A172 (cell line): ENCODE measurements around the gene ARHGAP26. TPM values are rescaled to one million over a fixed set of nuclear protein-coding genes. Genes with fewer than 3 reads are reported as not detected.
"Not testable (repeated sequence)": the region's sequence is repeated elsewhere in the genome, so short reads cannot be mapped to it uniquely, and the experiment has no call there.

Experiments
- DNase-seq: peaks from one replicate; pipeline ENCODE4 v3.0.0-alpha.2; 2015; ENCODE audit warnings: low spot score
- total RNA-seq: library from RNA; depleted of rRNA; stranded (reverse); fragments of >200 nt; shearing (Covaris generic); gene quantifications from 2 replicates; pipeline ENCODE4 v1.2.3, GENCODE V29; 2014

The ARHGAP26 gene
- total RNA-seq, 1 experiment from 2014 or later: 1.6 TPM

DNA sequence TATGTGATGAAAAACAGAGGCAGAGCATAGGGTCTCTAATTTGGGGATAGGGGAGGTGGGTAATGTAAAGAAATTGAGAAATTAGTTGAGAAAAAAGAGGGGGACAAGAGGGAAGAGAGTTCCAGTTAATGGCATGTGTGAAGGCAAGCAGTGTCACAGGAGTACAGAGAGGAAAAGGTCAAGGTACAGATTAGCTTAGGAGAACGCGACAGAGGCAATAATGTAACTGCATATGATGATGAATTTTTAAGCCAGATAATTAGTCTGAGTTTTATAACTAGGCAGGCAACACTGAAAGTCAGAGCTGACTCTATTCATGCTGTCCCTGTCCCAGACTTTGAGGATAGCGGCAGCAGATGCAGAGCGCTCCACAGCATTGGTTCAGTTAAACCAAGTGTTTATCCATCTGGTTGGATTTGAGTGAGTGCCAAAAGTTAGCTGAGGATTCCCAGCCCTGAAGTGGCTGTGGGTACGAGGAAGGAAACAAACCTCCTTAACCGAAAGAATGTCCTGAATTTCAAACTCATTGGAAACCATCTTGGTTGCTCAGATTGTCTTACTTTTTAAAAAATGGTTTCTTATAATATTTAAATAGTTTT lies 315.2 kb downstream of the ARHGAP26 start:
- DNase-seq: no peak

DNA sequence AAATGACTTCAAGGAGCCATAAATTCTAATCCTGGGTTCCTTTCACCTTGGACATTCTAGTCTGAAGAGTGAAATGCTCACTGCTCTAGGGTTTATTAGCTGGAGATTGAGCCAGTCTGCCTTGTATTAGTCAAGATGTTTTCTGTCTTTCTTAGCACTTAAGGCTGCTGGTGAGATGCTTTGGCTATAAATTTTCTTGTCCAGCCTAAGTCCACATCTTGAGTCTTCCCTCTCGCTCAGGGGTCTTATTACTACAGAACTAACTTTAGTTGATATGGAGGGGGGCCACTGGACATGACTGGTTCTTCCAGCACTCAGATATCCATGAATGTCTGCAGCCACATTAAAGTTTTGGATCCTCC lies 316.4 kb downstream of the ARHGAP26 start:
- DNase-seq: no peak

DNA sequence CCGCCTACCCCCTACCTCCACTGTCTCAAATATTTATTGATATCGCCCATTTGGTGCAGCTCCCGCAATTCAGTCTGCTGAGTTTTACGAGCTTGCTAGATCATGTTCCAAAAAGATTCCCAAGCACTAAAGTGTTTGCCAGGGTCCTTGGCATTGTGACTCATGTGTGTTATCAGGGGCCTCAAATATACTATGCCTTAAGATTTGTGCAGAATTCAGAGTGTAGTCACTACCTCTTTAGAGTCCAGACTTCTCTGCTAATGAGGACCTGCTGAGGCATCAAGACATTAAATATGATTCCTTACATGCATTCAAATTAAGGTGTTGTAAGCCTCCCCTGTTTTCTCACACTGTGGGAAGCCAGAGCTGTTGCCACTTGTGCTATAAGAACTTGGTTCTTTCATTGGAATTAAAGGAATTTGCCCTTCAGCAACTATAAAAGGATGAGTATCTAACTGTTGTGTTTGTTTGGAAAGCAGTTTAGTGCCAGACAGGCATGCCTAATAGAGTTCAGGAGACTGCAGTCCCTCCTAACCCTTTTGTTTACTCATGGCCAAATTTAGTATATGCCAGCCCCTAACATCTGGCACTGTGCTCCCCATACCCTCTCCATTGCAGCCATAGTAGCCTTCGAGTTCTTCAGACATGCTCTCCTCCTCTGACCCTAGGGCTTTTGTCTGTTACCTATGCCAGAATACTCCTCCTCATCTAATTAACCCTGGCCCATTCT lies 316.9 kb downstream of the ARHGAP26 start:
- DNase-seq: peak; percentile 75

DNA sequence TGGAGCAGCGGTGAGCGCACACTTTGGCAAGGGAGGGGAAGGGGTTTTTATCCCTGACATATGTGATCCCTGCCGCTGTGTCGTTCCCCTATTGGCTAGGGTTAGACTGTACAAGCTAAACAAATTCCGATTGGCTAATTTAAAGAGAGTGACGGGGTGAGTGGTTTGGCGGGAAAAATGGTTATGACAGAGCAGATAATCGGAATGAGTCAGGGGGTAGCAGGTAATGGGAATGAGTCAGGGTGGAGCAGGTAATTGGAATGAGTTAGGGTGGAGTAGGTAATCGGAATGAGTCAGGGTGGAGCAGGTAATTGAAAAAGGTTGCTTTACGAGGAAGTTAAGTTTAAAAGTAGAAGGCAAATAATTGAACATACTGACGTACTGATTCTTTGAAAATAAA lies 318.5 kb downstream of the ARHGAP26 start:
- not testable (repeated sequence) for DNase-seq

DNA sequence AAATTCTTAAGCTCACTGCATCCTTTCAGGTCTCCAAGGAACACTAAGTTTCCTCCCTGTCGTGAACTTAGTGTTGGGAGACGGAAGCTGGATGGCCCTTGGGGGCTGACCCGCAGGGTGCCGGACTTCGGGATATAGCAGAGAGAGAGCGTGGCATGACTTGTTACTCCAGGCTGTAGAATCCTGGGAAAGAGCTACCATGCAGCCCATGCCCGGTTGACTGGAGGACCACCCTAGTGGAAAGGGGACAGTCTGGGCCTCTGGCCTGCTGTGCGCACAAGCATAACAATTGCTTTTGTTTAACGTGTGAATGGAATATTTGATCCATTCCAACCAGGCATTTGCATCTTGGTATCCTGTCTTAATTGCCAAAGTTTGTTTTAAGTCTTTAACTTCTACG lies 319.9 kb downstream of the ARHGAP26 start:
- not testable (repeated sequence) for DNase-seq

DNA sequence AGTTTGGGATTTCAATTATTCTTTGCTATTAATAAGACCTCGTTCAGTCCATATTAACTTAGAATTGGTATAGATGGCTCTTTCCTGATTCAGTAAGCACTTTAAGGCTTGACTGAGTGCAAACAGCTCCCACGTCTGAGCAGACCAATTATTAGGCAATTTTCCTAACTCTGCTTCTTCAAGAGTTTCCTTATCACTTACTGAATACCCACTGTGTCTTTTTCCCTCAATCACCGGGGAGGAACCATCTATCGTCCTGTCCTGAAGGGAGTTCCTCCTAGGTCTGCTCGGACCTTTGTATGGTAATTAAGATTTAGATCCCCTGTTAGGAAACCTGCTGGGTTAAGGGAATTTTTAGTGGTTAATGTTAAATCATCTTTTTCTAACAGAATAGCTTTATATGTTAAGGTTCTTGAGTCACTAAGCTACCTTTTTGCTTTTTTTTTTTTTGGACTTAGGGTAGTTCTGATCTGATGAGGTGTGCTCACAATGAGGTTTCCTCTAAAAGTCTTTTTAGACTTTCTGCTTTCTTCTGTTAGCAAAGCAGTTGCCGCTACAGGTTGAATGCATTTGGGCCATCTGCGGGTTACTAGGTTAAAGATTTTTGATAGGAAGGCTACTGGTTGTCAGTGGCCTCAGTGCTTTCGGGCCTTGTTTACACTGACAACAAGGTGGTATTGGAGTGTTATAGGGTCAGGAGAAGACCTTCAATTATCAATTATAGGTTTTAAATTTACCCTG lies 322.7 kb downstream of the ARHGAP26 start:
- DNase-seq: not testable (repeated sequence)

DNA sequence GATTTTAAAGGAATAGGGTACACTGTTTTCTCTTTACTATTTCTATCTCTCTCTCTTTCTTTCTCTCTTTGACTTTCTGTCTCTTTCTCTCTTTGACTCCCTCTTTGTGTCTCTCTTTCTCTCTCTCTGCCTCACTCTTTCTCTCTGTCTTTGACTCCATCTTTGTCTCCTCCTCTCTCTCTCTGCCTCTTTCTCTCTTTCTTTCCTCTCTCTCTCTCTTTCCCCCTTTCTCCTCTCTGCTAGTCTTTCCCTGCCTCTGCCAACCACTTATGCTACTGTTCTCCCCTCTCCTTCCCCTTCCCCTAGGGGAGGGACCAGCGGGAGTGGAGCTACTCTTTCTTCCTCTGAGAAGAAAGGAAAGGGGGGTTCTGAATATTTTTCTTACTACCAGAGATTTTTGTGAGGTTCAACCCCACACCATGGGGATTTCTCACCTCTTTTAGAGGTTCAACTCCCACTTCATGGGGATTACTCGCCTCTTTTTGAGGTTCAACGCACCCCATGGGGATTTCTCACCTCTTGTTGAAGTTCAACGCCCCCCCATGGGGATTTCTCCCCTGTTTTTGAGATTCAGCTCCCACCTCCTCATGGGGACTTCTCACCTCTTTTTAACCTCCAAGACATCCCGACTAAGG lies 323.4 kb downstream of the ARHGAP26 start:
- no peak for DNase-seq

DNA sequence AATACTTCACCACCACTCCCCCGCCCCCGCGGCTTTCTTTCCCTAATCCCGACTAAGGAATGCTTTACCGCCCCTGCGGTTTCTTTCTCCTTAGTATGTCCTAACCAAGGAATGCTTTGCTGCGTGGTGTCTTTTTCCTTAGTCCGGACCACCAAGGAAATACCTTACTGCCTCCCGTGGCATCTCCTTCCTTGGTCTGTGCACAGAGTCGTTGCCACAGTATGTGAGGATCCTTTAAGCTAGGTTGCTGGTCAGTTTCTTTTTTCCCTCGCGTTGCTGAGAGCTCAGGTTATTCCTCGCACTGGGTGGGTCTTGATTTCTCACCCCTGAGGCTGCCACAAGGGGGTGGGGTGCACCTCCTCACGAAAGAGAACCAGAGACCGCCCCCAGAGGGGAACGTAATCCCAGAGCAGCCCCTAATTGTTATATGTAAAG lies 323.9 kb downstream of the ARHGAP26 start:
- no peak for DNase-seq

DNA sequence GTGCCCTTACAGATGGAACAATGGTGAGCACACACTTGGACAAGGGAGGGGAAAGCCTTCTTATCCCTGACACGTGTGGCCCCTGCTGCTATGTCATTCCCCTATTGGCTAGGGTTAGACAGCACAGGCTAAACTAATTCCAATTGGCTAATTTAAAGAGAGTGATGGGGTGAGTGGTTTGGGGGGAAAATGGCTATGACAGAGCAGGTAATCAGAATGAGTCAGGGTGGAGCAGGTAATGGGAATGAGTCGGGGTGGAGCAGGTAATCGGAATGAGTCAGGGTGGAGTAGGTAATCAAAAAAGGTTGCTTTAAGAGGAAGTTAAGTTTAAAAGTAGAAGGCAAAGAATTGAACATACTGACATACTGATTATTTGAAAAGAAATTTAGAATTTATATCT lies 324.4 kb downstream of the ARHGAP26 start:
- DNase-seq: not testable (repeated sequence)

DNA sequence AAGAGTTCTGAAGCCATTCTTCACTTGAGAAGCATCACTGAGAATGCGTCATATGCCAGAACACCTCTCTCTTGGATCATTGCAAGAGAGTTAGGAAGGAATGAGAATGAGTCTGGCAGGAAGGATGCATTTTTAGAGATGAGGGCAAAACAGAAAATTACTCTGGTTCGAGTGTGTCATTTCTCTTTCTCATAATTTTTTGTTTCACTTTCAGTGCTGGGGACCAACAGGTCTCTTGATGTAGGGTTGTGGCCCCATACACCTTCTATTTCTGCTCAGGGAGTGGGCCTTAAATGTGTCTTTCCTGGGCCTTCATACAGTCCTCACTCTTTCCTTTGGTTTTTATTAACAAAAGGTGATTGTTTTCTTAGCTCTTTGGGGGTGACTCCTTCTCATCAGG lies 330.9 kb downstream of the ARHGAP26 start:
- DNase-seq: no peak

DNA sequence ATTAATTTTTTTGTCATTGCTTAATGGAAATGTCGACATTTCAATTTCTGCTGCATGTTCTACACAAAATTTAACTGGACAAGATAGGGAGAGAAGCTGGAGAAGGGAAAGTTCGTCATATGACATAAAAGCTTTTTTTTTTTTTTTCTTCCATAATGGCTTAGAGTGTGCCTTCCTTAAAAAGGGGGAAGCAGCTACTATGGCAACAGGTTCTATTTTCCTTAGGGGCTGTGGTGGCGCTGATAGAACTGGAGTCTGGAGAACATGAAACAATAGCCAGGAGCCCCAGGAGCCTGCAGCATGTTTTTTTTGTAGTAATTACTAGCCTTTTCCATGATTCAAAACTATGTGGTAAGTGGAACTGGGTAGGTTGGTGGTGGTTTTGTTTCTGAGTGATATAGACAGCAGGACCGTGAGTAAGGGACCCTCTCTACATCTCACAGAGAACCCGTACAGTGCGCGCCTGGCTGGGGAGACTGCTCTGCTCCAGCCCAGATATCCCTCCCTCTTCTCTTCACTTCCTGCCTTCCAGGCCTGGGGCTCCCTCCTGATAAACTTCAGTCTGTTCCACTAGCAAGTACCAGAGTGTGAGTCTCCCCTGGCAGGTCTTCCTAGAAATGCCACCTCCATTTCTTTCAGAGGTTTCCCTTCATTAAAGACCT lies 331.7 kb downstream of the ARHGAP26 start:
- no peak for DNase-seq

DNA sequence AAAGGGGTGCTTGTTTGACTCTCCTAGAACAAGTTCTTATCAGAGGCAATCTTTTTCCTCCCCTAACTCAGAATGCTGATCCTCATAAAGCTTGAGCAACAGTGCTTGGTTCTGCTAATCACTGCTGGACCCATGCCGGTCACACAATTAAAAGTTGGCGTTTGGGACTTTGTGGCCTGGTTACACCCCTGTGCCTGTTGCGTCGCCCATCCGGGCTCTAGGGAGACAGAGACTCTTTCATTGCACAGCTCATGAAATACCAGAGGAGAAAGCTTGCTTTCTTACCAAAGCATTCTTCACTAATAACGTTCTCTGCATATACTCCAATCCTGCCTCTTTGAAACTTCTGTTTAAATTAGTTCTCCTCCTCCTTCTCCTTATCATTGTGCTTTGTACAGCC lies 332.2 kb downstream of the ARHGAP26 start:
- no peak for DNase-seq

DNA sequence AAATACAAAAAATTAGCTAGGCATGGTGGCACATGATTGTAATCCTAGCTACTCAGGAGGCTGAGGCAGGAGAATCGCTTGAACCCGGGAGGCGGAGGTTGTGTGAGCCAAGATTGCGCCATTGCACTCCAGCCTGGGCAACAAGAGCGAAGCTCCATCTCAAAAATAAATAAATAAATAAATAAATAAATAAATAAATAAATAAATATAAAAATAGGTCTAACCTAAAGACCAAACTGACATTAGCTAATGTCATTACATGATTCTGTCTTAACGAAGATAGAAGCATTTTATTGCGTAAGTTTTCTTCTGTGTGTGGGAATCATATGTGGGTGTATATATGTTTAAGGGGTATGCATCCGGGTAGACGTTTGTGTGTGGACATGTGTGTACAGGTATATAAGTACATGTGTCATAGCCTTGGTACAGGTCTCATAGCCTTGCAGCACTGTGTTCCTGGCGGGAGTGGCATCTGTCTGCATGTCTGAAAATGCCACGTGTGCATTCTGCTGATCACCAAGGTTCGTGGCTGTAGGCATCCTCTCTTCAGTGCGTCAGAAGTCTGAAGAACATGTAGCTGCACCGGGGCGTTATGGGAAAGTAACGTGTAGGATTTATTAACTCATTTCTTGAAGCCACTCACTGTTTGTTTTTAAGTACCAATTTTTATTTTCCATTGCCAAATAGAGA lies 335.2 kb downstream of the ARHGAP26 start:
- no peak for DNase-seq

DNA sequence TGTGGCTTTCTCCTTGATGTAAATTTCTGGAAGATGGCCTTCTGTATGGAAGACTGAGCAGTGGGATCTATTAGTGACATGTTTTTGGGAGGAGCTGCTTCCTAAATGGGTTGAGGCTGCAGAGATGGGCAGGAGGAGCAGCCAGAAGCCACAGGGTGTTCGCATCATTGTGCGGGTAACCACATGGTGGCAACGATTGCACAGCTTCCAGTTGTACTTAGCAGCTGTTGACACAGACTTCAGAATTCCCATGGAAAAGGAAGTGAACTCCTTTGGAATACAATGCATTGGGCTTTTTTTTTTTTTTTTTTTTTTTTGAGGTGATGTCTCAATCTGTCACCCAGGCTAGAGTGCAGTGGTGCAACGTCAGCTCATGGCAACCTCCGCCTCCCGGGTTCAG lies 336.0 kb downstream of the ARHGAP26 start:
- peak; percentile 82 for DNase-seq

DNA sequence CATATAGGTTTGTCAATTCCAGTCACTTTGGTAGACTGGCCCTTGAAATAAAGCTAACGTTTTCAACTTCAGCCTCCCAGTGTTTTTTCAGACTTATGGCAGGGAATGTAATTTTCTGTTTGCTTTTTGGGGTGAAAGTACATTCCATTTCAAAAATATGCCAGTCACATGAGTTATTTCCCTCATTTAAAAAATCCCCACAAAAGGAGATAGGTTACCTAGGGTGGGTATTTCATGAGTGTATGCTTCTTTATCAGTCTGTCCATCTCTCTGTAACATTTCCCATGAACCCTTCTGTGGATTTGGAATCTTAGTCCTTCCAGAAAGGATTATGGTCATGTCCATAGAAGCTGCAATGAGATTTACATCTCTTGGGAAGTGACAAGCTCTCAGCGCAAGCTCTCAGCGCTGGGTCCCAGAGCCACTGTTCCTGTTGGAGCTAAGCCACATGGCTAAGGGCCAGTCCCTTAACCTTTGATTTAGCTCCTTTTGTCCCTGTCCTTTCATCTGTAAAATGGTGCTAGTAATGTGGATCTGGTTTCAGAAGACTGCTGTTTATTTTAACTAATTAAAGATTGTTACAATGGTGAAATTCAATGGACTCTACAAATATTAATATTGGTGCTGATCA lies 338.4 kb downstream of the ARHGAP26 start:
- DNase-seq: no peak

DNA sequence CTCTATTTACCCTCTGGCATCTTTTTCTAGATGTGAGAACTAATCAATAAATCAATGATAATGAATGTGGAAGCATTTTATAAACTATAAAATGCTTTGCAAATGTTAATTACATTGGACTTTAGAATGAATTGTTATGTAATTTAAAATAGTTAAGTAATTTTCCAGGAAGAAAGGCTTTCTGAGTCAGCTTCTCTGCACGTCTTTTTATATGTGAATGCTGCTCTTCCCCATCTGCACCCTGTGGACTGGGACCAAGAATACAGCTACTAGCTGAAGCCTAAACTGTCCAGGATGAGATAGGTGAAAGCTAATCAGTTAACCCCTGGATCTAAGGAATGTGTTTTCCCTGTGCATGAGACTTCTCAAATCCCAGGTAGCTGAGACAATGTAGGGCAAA lies 340.4 kb downstream of the ARHGAP26 start:
- no peak for DNase-seq

DNA sequence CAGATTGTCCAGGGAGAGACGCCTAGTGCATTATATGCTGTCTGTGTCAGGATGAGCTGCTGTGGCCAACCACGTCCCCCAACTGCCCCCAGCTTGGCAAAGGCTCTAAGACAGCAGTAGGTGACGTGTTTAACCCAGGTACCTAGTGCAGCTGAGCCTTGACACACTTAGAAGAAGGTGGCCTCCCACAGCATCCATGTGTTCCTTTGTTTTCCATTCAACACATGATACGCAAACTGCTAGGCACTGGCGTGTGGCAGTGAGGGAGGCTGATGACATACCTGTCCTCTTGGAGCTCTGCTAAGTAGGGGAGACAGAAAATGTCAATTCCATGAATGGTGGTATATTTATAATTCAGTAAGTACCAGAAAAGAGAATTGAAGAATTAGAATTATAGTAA lies 341.6 kb downstream of the ARHGAP26 start:
- DNase-seq: no peak

DNA sequence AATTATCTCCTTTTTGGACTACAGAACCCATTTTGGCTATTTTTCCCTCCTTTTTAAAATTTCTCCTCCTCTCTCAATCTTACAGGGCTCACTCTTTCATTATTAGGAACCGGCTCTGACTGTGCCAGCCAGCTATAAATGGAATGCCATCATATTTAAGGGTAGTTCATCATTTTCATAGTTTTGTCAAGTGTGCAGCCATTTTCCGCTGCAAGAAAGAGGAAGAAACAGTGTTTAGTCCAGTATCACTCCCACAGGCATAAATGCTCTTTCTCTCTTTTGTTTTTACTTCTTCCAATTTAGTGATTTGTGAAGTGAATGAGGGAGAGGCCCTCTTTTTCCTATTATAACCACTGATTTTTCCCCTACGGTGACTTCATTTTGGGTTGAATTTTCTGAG lies 343.3 kb downstream of the ARHGAP26 start:
- no peak for DNase-seq

DNA sequence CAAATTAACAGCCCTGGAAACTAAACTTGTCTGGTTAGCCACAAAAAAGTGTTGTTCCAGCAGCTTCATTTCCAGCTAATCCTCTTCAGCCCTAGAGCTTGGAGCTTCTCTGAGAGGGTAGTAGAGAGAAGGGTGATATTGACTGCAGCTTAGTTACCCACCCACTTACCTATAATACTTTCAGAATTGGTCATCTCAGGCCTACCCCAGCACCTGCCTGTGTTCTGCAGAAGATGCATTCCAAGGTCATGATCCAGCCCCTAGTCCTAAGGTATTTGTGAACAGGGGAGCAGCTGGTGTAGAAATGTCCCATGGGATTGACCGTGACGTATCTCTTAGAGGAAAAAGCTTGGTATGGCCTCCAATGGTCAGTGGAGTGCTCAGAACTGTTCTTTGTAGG lies 344.3 kb downstream of the ARHGAP26 start:
- DNase-seq: no peak

DNA sequence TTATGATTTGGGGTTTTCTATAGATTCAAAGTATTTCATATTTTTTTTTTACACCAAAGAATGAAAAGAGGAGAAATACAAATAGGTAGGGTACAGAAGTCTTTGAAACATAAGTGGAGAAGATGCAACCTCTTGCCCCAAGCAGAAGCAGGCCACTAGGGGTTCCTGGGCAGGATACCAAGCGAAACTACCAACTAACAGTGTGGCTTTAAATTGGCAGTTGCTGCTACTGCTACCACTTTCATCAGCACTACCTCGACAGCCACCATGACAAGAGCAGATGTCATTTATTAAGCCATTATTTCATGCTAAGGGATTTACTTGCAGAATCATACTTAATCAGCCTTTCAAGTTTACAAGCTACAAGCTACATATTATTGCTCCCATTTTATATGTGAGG lies 345.2 kb downstream of the ARHGAP26 start:
- no peak for DNase-seq

DNA sequence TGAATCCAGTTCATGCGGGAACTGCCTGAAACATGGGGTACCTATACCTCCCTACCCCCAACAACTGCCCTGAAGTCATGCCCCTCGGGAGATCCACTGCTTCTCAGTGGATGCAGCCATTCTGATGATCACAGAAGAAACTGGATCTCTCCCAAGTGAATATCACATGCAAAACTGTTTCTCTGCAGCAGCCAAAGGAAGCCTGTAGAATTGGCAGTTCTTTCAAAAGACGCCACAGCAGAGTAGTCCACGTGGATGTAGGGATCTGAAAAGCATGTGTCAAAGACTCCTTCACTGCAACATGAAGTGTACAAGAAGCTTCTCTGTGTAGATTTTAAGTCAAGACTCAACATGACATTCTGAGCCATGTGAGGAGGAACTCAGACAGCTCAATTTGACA lies 346.6 kb downstream of the ARHGAP26 start:
- no peak for DNase-seq
